ENCODE results near the gene SHMT1.
"Not testable (repeated sequence)": the region's sequence is repeated elsewhere in the genome, so short reads cannot be mapped to it uniquely, and the experiment has no call there.

SHMT1 gene

GRCh38 chr17:18384271-18384670 lies 20.9 kb upstream of the SHMT1 start:
- H3K27ac ChIP-seq (ENCODE audit: low read depth, low read length); H3K36me3 ChIP-seq (ENCODE audit: control insufficient read depth, insufficient read depth, low read length); H3K9ac ChIP-seq (ENCODE audit: low read length): not testable (repeated sequence)

GRCh38 chr17:18383079-18383481 lies 19.7 kb upstream of the SHMT1 start:
- H3K4me1 ChIP-seq (ENCODE audit: control insufficient read depth, insufficient read depth, low read length); H3K27ac ChIP-seq (ENCODE audit: low read depth, low read length); H3K4me3 ChIP-seq (ENCODE audit: low read length); H3K36me3 ChIP-seq (ENCODE audit: control insufficient read depth, insufficient read depth, low read length); H3K9ac ChIP-seq (ENCODE audit: low read length); H3K27me3 ChIP-seq (ENCODE audit: control insufficient read depth, insufficient read depth, low read length): not testable (repeated sequence)

More at GRCh38 chr17:18384271-18384670, 20.9 kb upstream of the SHMT1 start:
- not testable (repeated sequence) for H3K27me3 ChIP-seq (ENCODE audit: control insufficient read depth, insufficient read depth, low read length); H3K4me3 ChIP-seq (ENCODE audit: low read length); H3K4me1 ChIP-seq (ENCODE audit: control insufficient read depth, insufficient read depth, low read length)

- Histone ChIP-seq H3K27me3 (ENCODE audit: control insufficient read depth, insufficient read depth, low read length) (no peaks in the 10 kb centered on the region), H3K4me1 (ENCODE audit: control insufficient read depth, insufficient read depth, low read length) (no peaks in the 10 kb centered on the region), H3K27ac (ENCODE audit: low read depth, low read length) (no peak overlapping the region), H3K9ac (ENCODE audit: low read length) (no peak overlapping the region), H3K4me3 (ENCODE audit: low read length) (no peak overlapping the region), H3K36me3 (ENCODE audit: control insufficient read depth, insufficient read depth, low read length) (no peaks in the 10 kb centered on the region)
These were observed 19.2 kb upstream of the SHMT1 start for GRCh38 chr17:18382441-18383078.

GRCh38 chr17:18381953-18382245 lies 18.5 kb upstream of the SHMT1 start:
- H3K4me1 ChIP-seq (ENCODE audit: control insufficient read depth, insufficient read depth, low read length) = no peaks in the 10 kb centered on the region
- H3K27ac ChIP-seq (ENCODE audit: low read depth, low read length) = no peak overlapping the region
- H3K27me3 ChIP-seq (ENCODE audit: control insufficient read depth, insufficient read depth, low read length) = no peaks in the 10 kb centered on the region
- no peak overlapping the region for H3K9ac ChIP-seq (ENCODE audit: low read length)
- H3K4me3 ChIP-seq (ENCODE audit: low read length) = no peak overlapping the region
- no peaks in the 10 kb centered on the region for H3K36me3 ChIP-seq (ENCODE audit: control insufficient read depth, insufficient read depth, low read length)

- no peaks in the 10 kb centered on the region for H3K36me3 ChIP-seq (ENCODE audit: control insufficient read depth, insufficient read depth, low read length)
- no peak overlapping the region for H3K9ac ChIP-seq (ENCODE audit: low read length)
- H3K27me3 ChIP-seq (ENCODE audit: control insufficient read depth, insufficient read depth, low read length) = no peaks in the 10 kb centered on the region
These were observed 18.0 kb upstream of the SHMT1 start for GRCh38 chr17:18381158-18381952.

GRCh38 chr17:18380471-18381157 lies 17.3 kb upstream of the SHMT1 start:
- Histone ChIP-seq H3K4me3 (ENCODE audit: low read length) (no peak overlapping the region), H3K27me3 (ENCODE audit: control insufficient read depth, insufficient read depth, low read length) (no peaks in the 10 kb centered on the region), H3K36me3 (ENCODE audit: control insufficient read depth, insufficient read depth, low read length) (no peaks in the 10 kb centered on the region), H3K27ac (ENCODE audit: low read depth, low read length) (no peak overlapping the region), H3K9ac (ENCODE audit: low read length) (no peak overlapping the region), H3K4me1 (ENCODE audit: control insufficient read depth, insufficient read depth, low read length) (no peaks in the 10 kb centered on the region)

More at GRCh38 chr17:18381158-18381952, 18.0 kb upstream of the SHMT1 start:
- H3K27ac ChIP-seq (ENCODE audit: low read depth, low read length) = no peak overlapping the region
- no peak overlapping the region for H3K4me3 ChIP-seq (ENCODE audit: low read length)
- H3K4me1 ChIP-seq (ENCODE audit: control insufficient read depth, insufficient read depth, low read length) = no peaks in the 10 kb centered on the region

- Histone ChIP-seq H3K9ac (ENCODE audit: low read length) (no peak overlapping the region), H3K27me3 (ENCODE audit: control insufficient read depth, insufficient read depth, low read length) (no peaks in the 10 kb centered on the region), H3K4me1 (ENCODE audit: control insufficient read depth, insufficient read depth, low read length) (no peaks in the 10 kb centered on the region), H3K27ac (ENCODE audit: low read depth, low read length) (no peak overlapping the region), H3K4me3 (ENCODE audit: low read length) (no peak overlapping the region), H3K36me3 (ENCODE audit: control insufficient read depth, insufficient read depth, low read length) (no peaks in the 10 kb centered on the region)
These were observed 16.1 kb upstream of the SHMT1 start for GRCh38 chr17:18379246-18380146.

- H3K9ac ChIP-seq (ENCODE audit: low read length); H3K27me3 ChIP-seq (ENCODE audit: control insufficient read depth, insufficient read depth, low read length); H3K36me3 ChIP-seq (ENCODE audit: control insufficient read depth, insufficient read depth, low read length); H3K27ac ChIP-seq (ENCODE audit: low read depth, low read length); H3K4me1 ChIP-seq (ENCODE audit: control insufficient read depth, insufficient read depth, low read length); H3K4me3 ChIP-seq (ENCODE audit: low read length): not testable (repeated sequence)
These were observed 15.3 kb upstream of the SHMT1 start for GRCh38 chr17:18378614-18379013.

- no peak overlapping the region for H3K27ac ChIP-seq (ENCODE audit: low read depth, low read length)
- H3K4me1 ChIP-seq (ENCODE audit: control insufficient read depth, insufficient read depth, low read length) = no peaks in the 10 kb centered on the region
- no peaks in the 10 kb centered on the region for H3K36me3 ChIP-seq (ENCODE audit: control insufficient read depth, insufficient read depth, low read length)
- H3K9ac ChIP-seq (ENCODE audit: low read length) = no peak overlapping the region
- no peaks in the 10 kb centered on the region for H3K27me3 ChIP-seq (ENCODE audit: control insufficient read depth, insufficient read depth, low read length)
- no peak overlapping the region for H3K4me3 ChIP-seq (ENCODE audit: low read length)
These were observed 14.8 kb upstream of the SHMT1 start for GRCh38 chr17:18378205-18378505.

- Histone ChIP-seq H3K4me3 (ENCODE audit: low read length) (no peak within 1 kb of the TSS), H3K27me3 (ENCODE audit: control insufficient read depth, insufficient read depth, low read length) (no peaks in the 10 kb centered on the region), H3K36me3 (ENCODE audit: control insufficient read depth, insufficient read depth, low read length) (no peaks in the 10 kb centered on the region), H3K4me1 (ENCODE audit: control insufficient read depth, insufficient read depth, low read length) (no peaks in the 10 kb centered on the region), H3K27ac (ENCODE audit: low read depth, low read length) (no peak within 1 kb of the TSS), H3K9ac (ENCODE audit: low read length) (no peak within 1 kb of the TSS)
These were observed 14.3 kb upstream of the SHMT1 start, which contains the start of gene EVPLL for GRCh38 chr17:18377437-18378204. Gene EVPLL, plus strand, starts transcription at chr17:18377778. Its CDS starts 3,160 bp downstream, at chr17:18380938.

GRCh38 chr17:18374216-18374615 lies 10.9 kb upstream of the SHMT1 start:
- Histone ChIP-seq H3K4me3 (ENCODE audit: low read length) (no peak overlapping the region), H3K27me3 (ENCODE audit: control insufficient read depth, insufficient read depth, low read length) (no peaks in the 10 kb centered on the region), H3K9ac (ENCODE audit: low read length) (no peak overlapping the region), H3K4me1 (ENCODE audit: control insufficient read depth, insufficient read depth, low read length) (no peaks in the 10 kb centered on the region), H3K27ac (ENCODE audit: low read depth, low read length) (no peak overlapping the region), H3K36me3 (ENCODE audit: control insufficient read depth, insufficient read depth, low read length) (no peaks in the 10 kb centered on the region)
